Measurements from ENCODE around the gene C4orf33.

- TF ChIP-seq TAF1 (IDR thresholded peaks at IDR 0.05; ENCODE audit: low read depth) (no peak), EZH2 (IDR thresholded peaks at IDR 0.05; ENCODE audit: borderline replicate concordance, insufficient read depth, low read length, poor library complexity, severe bottlenecking) (no peak)
Measured at GRCh38 chr4:129164243-129164642, 68.3 kb downstream of the C4orf33 start.
